Activated CD4-positive, alpha-beta T cell treated with anti-CD3 and anti-CD28 coated beads for 4 hours (primary cell): ENCODE measurements around the gene TSKS.
A peak's percentile ranks its signal among the peaks of the same experiment; 100 is the strongest.

Experiments used
- DNase-seq, 2 donors: peaks; one replicate each; pipeline ENCODE4 v3.0.0-alpha.2; 2020

TSKS gene

GRCh38 chr19:49763230-49763629, at the start of gene TSKS:
Gene TSKS (minus strand): TSS chr19:49763306. CDS start chr19:49763247, 59 bp downstream.
- DNase-seq = no peak

GRCh38 chr19:49812452-49812996, 49.4 kb upstream of the TSKS start:
- DNase-seq = no peak

GRCh38 chr19:49811328-49811727, 48.2 kb upstream of the TSKS start:
- DNase-seq = no peak

GRCh38 chr19:49809941-49810389, 46.9 kb upstream of the TSKS start:
- DNase-seq = no peak

- peak; percentile 46 to 51 for DNase-seq
Observed at GRCh38 chr19:49809160-49809940, 46.2 kb upstream of the TSKS start.

GRCh38 chr19:49808711-49809159, 45.6 kb upstream of the TSKS start:
- DNase-seq = peak; percentile 88

- DNase-seq = no peak
Observed at GRCh38 chr19:49807904-49808675, 45.0 kb upstream of the TSKS start.

- no peak for DNase-seq
Observed at GRCh38 chr19:49807058-49807903, 44.2 kb upstream of the TSKS start.

- no peak for DNase-seq
Observed at GRCh38 chr19:49806620-49806959, 43.5 kb upstream of the TSKS start.

- DNase-seq = no peak
Observed at GRCh38 chr19:49805822-49806619, 42.9 kb upstream of the TSKS start.

- DNase-seq = no peak
Observed at GRCh38 chr19:49803529-49803856, 40.4 kb upstream of the TSKS start.

GRCh38 chr19:49802836-49803528, 39.9 kb upstream of the TSKS start:
- no peak for DNase-seq

GRCh38 chr19:49801966-49802661, 39.0 kb upstream of the TSKS start:
- no peak for DNase-seq

- DNase-seq = no peak
Observed at GRCh38 chr19:49801401-49801888, 38.3 kb upstream of the TSKS start.

- DNase-seq = no peak
Observed at GRCh38 chr19:49800771-49801170, 37.7 kb upstream of the TSKS start.

- DNase-seq = peak in 1 of 2 donors; percentile 27
Observed at GRCh38 chr19:49799798-49800376, 36.8 kb upstream of the TSKS start.

- DNase-seq = no peak
Observed at GRCh38 chr19:49799271-49799797, 36.2 kb upstream of the TSKS start.

- DNase-seq = no peak
Observed at GRCh38 chr19:49798574-49798973, 35.5 kb upstream of the TSKS start.

GRCh38 chr19:49795615-49796014, 32.5 kb upstream of the TSKS start:
- DNase-seq = no peak

GRCh38 chr19:49793561-49793840, 30.4 kb upstream of the TSKS start:
- DNase-seq = no peak
